GM23248 (cell line): Measurements from ENCODE around the gene ANKRD11.

Experiments used
- EZH2 ChIP-seq: fragments of 200-600 bp; sonication (generic); IDR thresholded peaks from 2 replicates; pipeline ENCODE4 v1.6.1; 2018; ENCODE audit warnings: antibody characterized with exemption, mild to moderate bottlenecking; ENCODE audit not compliant: insufficient read depth, poor library complexity, severe bottlenecking
- EZH2phosphoT487 ChIP-seq: fragments of 200-600 bp; sonication (generic); IDR thresholded peaks from 2 replicates; pipeline ENCODE4 v1.6.1; 2018; ENCODE audit warnings: antibody characterized with exemption, moderate library complexity, mild to moderate bottlenecking, low read depth; ENCODE audit not compliant: insufficient read depth

GRCh38 chr16:89332902-89333245 is 157.5 kb downstream of the ANKRD11 start:
- TF ChIP-seq EZH2phosphoT487 (no peak), EZH2 (no peak)
